Activated T-helper 2 cell treated with anti-CD3 and anti-CD28 coated beads, Interferon-gamma antibody, Interleukin-2, Interleukin-4, amounts not matched to agents 10 μg/mL and 5 μg/mL and 100 μg/mL, durations not matched to agents 14 hours and 24 hours and 36 hours (primary cell): Measurements from ENCODE around the gene TRIM23. TPM values are rescaled to one million over a fixed set of nuclear protein-coding genes. Genes with fewer than 3 reads are reported as not detected.

Experiments
- DNase-seq: peaks from one replicate; pipeline ENCODE4 v3.0.0; 2021; ENCODE audit warnings: low spot score
- H3K27ac Mint-ChIP-seq: one replicate; pipeline ENCODE4 v1.8.0; 2021; ENCODE audit warnings: mixed read lengths
- H3K27me3 Mint-ChIP-seq: one replicate; pipeline ENCODE4 v1.8.0; 2021; ENCODE audit warnings: low read depth, mixed read lengths
- H3K36me3 Mint-ChIP-seq: one replicate; pipeline ENCODE4 v1.8.0; 2021; ENCODE audit warnings: low read depth, mixed read lengths
- H3K4me1 Mint-ChIP-seq: one replicate; pipeline ENCODE4 v1.8.0; 2021; ENCODE audit warnings: low read depth, mixed read lengths
- H3K4me3 Mint-ChIP-seq: one replicate; pipeline ENCODE4 v1.8.0; 2021; ENCODE audit warnings: low read depth, mild to moderate bottlenecking, moderate library complexity, mixed read lengths
- H3K9me3 Mint-ChIP-seq: one replicate; pipeline ENCODE4 v1.8.0; 2021; ENCODE audit warnings: mixed read lengths
- intact Hi-C: fragments of 100-400 bp; cut with micrococcal nuclease; formaldehyde crosslinking; loops from one replicate; pipeline ENCODE4 v1.15.1; 2023
- total RNA-seq: library from RNA; stranded (reverse); gene quantifications from 2 replicates; pipeline ENCODE4 v1.2.3, GENCODE V29; 2022

Gene TRIM23
- total RNA-seq, 1 donor from 2014 or later, result 5.2 TPM

DNA sequence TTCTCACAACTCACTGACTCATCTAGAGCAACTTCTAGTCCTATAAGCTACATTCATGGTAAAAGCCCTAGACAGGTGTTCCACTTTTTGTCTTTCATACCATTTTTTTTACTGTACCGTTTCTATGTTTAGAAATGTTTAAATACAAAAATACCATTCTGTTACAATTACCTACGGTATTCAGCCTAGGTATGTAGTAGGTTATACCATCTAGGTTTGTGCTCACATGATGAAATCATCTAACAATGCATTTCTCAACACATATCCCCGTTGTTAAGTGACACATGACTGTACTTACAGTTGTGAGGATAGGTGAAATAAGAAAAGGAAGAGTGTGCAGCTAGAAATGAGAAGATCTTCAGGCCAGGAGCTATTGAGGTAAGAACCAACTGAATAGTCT, 67.4 kb downstream of the TRIM23 start:
- Mint-ChIP-seq H3K4me3 (no peak overlapping the region), H3K4me1 (peaks cover 44% of the 10 kb centered on the region), H3K27me3 (no peaks in the 10 kb centered on the region), H3K9me3 (no peaks in the 10 kb centered on the region), H3K36me3 (peaks cover 73% of the 10 kb centered on the region), H3K27ac (no peak overlapping the region)
- DNase-seq, result no peak
- intact Hi-C loops, result no loop called here

- no peak for DNase-seq
- no peaks in the 10 kb centered on the region for H3K9me3 Mint-ChIP-seq
- no peaks in the 10 kb centered on the region for H3K27me3 Mint-ChIP-seq
- H3K4me1 Mint-ChIP-seq, result peaks cover 40% of the 10 kb centered on the region
- intact Hi-C loops, result no loop called here
- H3K36me3 Mint-ChIP-seq, result peaks cover 73% of the 10 kb centered on the region
- H3K27ac Mint-ChIP-seq, result no peak overlapping the region
- no peak overlapping the region for H3K4me3 Mint-ChIP-seq
Measured at GRCh38 chr5:65556181-65556580, 68.0 kb downstream of the TRIM23 start.

GRCh38 chr5:65555287-65555686, 68.8 kb downstream of the TRIM23 start:
- Mint-ChIP-seq H3K9me3 (no peaks in the 10 kb centered on the region), H3K4me3 (no peak overlapping the region), H3K27ac (no peak overlapping the region), H3K27me3 (no peaks in the 10 kb centered on the region), H3K4me1 (peaks cover 38% of the 10 kb centered on the region), H3K36me3 (peaks cover 77% of the 10 kb centered on the region)
- no peak for DNase-seq
- intact Hi-C loops, result no loop called here

DNA sequence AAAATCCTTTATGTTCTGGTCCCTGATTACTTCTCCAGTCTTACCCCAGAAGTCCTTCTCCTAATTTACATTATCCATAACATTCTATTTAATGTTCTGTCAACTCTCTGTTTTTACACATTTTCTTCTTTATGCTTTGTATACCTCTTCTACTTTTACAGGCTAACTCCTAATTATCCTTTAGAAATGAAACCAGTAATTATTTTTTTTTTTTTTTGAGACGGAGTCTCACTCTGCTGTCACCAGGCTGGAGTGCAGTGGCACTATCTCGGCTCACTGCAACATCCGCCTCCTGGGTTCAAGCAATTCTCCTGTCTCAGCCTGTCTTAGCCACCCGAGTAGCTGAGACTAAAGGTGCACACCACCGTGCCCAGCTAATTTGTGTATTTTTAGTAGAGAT, 70.2 kb downstream of the TRIM23 start:
- Mint-ChIP-seq H3K4me1 (peaks cover 42% of the 10 kb centered on the region), H3K4me3 (no peak overlapping the region), H3K27ac (no peak overlapping the region), H3K9me3 (no peaks in the 10 kb centered on the region), H3K36me3 (peaks cover 78% of the 10 kb centered on the region), H3K27me3 (no peaks in the 10 kb centered on the region)
- DNase-seq, result no peak
- intact Hi-C loops, result no loop called here

DNA sequence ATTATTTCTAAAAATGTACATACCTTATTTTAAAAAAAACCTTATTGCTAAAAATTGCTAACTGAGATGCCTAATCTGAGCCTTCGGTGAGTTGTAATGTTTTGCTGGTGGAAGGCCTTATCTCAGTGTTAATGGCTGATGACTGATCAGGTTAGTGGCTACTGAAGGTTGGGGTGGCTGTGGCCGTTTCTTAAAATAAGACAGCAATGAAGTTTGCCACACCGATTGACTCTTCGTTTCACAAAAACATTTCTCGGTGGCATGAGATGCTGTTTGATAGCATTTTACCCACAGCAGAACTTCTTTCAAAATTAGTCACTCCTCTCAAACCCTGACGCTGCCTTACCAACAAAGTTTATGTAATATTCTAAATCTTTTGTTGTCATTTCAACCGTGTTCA, 75.9 kb downstream of the TRIM23 start:
- no peak for DNase-seq
- Mint-ChIP-seq H3K27ac (no peak overlapping the region), H3K4me1 (peaks cover 22% of the 10 kb centered on the region), H3K4me3 (no peak overlapping the region), H3K9me3 (peaks cover 4% of the 10 kb centered on the region), H3K27me3 (no peaks in the 10 kb centered on the region), H3K36me3 (peaks cover 85% of the 10 kb centered on the region)
- intact Hi-C loops, result loop anchor here (2.0 kb wide), 1 partner anchor 15 kb away; the partner anchor contains the start of genes CENPK and PPWD1

GRCh38 chr5:65546141-65546540, 78.0 kb downstream of the TRIM23 start:
- H3K9me3 Mint-ChIP-seq, result peaks cover 4% of the 10 kb centered on the region
- H3K4me3 Mint-ChIP-seq, result no peak overlapping the region
- H3K27me3 Mint-ChIP-seq, result no peaks in the 10 kb centered on the region
- peaks cover 90% of the 10 kb centered on the region for H3K36me3 Mint-ChIP-seq
- H3K4me1 Mint-ChIP-seq, result peaks cover 17% of the 10 kb centered on the region
- DNase-seq, result no peak
- intact Hi-C loops, result no loop called here
- H3K27ac Mint-ChIP-seq, result no peak overlapping the region

GRCh38 chr5:65544473-65544872, 79.7 kb downstream of the TRIM23 start:
- no peak overlapping the region for H3K4me3 Mint-ChIP-seq
- H3K27ac Mint-ChIP-seq, result no peak overlapping the region
- peaks cover 13% of the 10 kb centered on the region for H3K4me1 Mint-ChIP-seq
- intact Hi-C loops, result no loop called here
- H3K36me3 Mint-ChIP-seq, result peaks cover 82% of the 10 kb centered on the region
- peaks cover 4% of the 10 kb centered on the region for H3K9me3 Mint-ChIP-seq
- no peaks in the 10 kb centered on the region for H3K27me3 Mint-ChIP-seq
- no peak for DNase-seq

- intact Hi-C loops, result no loop called here
- peaks cover 4% of the 10 kb centered on the region for H3K9me3 Mint-ChIP-seq
Measured at GRCh38 chr5:65539827-65540226, 84.3 kb downstream of the TRIM23 start.

More at GRCh38 chr5:65539827-65540226, 84.3 kb downstream of the TRIM23 start:
- H3K27ac Mint-ChIP-seq, result no peak overlapping the region
- no peak overlapping the region for H3K4me3 Mint-ChIP-seq
- no peak for DNase-seq
- no peaks in the 10 kb centered on the region for H3K4me1 Mint-ChIP-seq
- H3K27me3 Mint-ChIP-seq, result no peaks in the 10 kb centered on the region
- H3K36me3 Mint-ChIP-seq, result peaks cover 64% of the 10 kb centered on the region

Other genes with a start within 250 kb of the TRIM23 start
- 1.4 and 1.7 TPM in 2 replicates for gene ADAMTS6, start 142.4 kb downstream of the TRIM23 start, total RNA-seq
- gene CENPK, start 61.2 kb downstream of the TRIM23 start, total RNA-seq, result 78.0 and 79.2 TPM in 2 replicates
- gene PPWD1, start 61.0 kb downstream of the TRIM23 start, total RNA-seq, result 51.9 and 53.8 TPM in 2 replicates
- gene SHLD3, start 694 bp upstream of the TRIM23 start, total RNA-seq, result 4.2 and 5.0 TPM in 2 replicates
- gene TRAPPC13, start 694 bp upstream of the TRIM23 start, total RNA-seq, result 17.0 and 22.4 TPM in 2 replicates
- gene SGTB, start 97.8 kb upstream of the TRIM23 start, total RNA-seq, result 7.6 TPM in 2 replicates
- gene NLN, start 97.9 kb upstream of the TRIM23 start, total RNA-seq, result 22.5 and 22.8 TPM in 2 replicates